GM23338 (cell line): Measurements from ENCODE around the gene KRTAP9-8.
"Not testable (repeated sequence)": the region's sequence is repeated elsewhere in the genome, so short reads cannot be mapped to it uniquely, and the experiment has no call there.

Experiments used
- CREB1 ChIP-seq: fragments of 250-450 bp; sonication (Bioruptor Pico); IDR thresholded peaks from 2 replicates; pipeline ENCODE4 v1.5.0; 2020; ENCODE audit warnings: low read depth, mild to moderate bottlenecking, moderate library complexity
- CTCF ChIP-seq, 2 experiments: fragments of 200-600 bp in 1 of 2; sonication (generic) in 1 of 2; conservative IDR thresholded peaks; 2 replicates each; pipeline versions ENCODE4 v1.5.1 to v1.6.1; 2016 to 2017; ENCODE audit warnings: antibody characterized with exemption in 2 of 2, low read depth in 2 of 2, mild to moderate bottlenecking in 2 of 2, moderate library complexity in 1 of 2
- EZH2 ChIP-seq: fragments of 200-600 bp; sonication (generic); IDR thresholded peaks from one replicate; pipeline ENCODE4 v1.8.0; 2017; ENCODE audit warnings: antibody characterized with exemption, mild to moderate bottlenecking, low read depth; ENCODE audit not compliant: unreplicated experiment
- EZH2phosphoT487 ChIP-seq: fragments of 200-600 bp; sonication (generic); IDR thresholded peaks from one replicate; pipeline ENCODE4 v1.8.1; 2018; ENCODE audit warnings: antibody characterized with exemption; ENCODE audit not compliant: unreplicated experiment
- JUNB ChIP-seq: IDR thresholded peaks from one replicate; pipeline ENCODE4 v1.6.1; 2016; ENCODE audit warnings: antibody characterized with exemption; ENCODE audit not compliant: unreplicated experiment
- NANOG ChIP-seq: IDR thresholded peaks from 2 replicates; pipeline ENCODE4 v1.6.1; 2016; ENCODE audit warnings: antibody characterized with exemption, borderline replicate concordance
- POLR2AphosphoS5 ChIP-seq: IDR thresholded peaks from 2 replicates; pipeline ENCODE4 v1.6.1; 2016; ENCODE audit warnings: antibody characterized with exemption, low read depth
- ZNF114 ChIP-seq: fragments of 250-450 bp; sonication (Bioruptor Pico); IDR thresholded peaks from 2 replicates; pipeline ENCODE4 v1.5.0; 2020; ENCODE audit warnings: mild to moderate bottlenecking, moderate library complexity
- ZNF331 ChIP-seq: fragments of 250-450 bp; sonication (Bioruptor Pico); IDR thresholded peaks from 2 replicates; pipeline ENCODE4 v1.5.0; 2020; ENCODE audit warnings: low read depth, mild to moderate bottlenecking, moderate library complexity
- TF ChIP-seq, protein P1 (sequence below): IDR thresholded peaks from one replicate; pipeline ENCODE4 v1.6.1; 2018; ENCODE audit warnings: antibody characterized with exemption; ENCODE audit not compliant: unreplicated experiment
- TF ChIP-seq, protein P2 (sequence below): IDR thresholded peaks from 2 replicates; pipeline ENCODE4 v1.6.1; 2016; ENCODE audit warnings: antibody characterized with exemption

- TF ChIP-seq CREB1 (CRISPR knock-in tag); POLR2AphosphoS5; CTCF (conservative IDR thresholded peaks at IDR 0.05; ENCODE audit: low read depth in 2 of 2); NANOG; EZH2; JUNB; EZH2phosphoT487; ZNF331 (CRISPR knock-in tag); ZNF114 (CRISPR knock-in tag): not testable (repeated sequence)
- TF ChIP-seq, protein P1, sequence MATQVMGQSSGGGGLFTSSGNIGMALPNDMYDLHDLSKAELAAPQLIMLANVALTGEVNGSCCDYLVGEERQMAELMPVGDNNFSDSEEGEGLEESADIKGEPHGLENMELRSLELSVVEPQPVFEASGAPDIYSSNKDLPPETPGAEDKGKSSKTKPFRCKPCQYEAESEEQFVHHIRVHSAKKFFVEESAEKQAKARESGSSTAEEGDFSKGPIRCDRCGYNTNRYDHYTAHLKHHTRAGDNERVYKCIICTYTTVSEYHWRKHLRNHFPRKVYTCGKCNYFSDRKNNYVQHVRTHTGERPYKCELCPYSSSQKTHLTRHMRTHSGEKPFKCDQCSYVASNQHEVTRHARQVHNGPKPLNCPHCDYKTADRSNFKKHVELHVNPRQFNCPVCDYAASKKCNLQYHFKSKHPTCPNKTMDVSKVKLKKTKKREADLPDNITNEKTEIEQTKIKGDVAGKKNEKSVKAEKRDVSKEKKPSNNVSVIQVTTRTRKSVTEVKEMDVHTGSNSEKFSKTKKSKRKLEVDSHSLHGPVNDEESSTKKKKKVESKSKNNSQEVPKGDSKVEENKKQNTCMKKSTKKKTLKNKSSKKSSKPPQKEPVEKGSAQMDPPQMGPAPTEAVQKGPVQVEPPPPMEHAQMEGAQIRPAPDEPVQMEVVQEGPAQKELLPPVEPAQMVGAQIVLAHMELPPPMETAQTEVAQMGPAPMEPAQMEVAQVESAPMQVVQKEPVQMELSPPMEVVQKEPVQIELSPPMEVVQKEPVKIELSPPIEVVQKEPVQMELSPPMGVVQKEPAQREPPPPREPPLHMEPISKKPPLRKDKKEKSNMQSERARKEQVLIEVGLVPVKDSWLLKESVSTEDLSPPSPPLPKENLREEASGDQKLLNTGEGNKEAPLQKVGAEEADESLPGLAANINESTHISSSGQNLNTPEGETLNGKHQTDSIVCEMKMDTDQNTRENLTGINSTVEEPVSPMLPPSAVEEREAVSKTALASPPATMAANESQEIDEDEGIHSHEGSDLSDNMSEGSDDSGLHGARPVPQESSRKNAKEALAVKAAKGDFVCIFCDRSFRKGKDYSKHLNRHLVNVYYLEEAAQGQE: not testable (repeated sequence)
- TF ChIP-seq, protein P2, sequence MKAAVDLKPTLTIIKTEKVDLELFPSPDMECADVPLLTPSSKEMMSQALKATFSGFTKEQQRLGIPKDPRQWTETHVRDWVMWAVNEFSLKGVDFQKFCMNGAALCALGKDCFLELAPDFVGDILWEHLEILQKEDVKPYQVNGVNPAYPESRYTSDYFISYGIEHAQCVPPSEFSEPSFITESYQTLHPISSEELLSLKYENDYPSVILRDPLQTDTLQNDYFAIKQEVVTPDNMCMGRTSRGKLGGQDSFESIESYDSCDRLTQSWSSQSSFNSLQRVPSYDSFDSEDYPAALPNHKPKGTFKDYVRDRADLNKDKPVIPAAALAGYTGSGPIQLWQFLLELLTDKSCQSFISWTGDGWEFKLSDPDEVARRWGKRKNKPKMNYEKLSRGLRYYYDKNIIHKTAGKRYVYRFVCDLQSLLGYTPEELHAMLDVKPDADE: not testable (repeated sequence)
Measured at GRCh38 chr17:41271323-41271722, 33.5 kb downstream of the KRTAP9-8 start.
